ENCODE data around the gene TAF11L2.
"Not testable (repeated sequence)": the region's sequence is repeated elsewhere in the genome, so short reads cannot be mapped to it uniquely, and the experiment has no call there.

Gene TAF11L2

DNA sequence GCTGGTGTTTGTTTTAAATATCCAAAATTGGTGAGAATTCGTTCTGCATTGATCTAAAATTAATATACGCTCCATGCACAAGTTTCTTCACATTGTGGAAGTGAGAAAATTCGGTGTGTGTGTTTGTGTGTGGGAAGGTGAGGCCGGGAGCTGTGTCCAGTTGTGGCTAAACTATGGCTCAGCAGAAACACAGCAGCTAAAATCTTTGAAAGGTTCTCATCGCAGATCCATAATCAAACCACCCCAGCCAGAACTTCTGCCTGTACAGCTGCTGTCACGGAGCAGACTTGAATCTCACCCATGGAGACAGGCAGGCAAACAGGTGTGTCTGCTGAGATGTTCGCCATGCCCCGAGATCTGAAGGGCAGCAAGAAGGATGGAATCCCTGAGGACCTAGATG is at the start of gene TAF11L2:
TAF11L2 (plus strand) TSS at position 301 of the 400 bp plus-strand sequence.
- DNase-seq: not testable (repeated sequence)

DNA sequence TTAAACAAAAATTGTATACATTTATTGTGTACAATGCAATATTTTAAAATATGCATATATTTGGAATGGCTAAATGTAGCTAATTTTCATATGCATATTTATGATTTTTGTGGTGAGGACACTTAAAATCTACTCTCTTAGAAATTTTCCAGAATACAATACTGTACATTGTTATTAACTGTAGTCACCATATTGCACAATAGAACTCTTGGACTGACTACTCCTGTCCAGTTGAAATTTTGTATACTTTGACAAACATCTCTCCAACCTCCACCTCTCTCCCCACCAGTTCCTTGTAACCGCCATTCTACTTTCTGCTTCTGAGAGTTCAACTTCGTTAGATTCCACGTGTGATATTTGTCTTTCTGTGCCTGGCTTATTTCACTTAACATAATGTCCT is 49.2 kb upstream of the TAF11L2 start:
- DNase-seq: no peak

DNA sequence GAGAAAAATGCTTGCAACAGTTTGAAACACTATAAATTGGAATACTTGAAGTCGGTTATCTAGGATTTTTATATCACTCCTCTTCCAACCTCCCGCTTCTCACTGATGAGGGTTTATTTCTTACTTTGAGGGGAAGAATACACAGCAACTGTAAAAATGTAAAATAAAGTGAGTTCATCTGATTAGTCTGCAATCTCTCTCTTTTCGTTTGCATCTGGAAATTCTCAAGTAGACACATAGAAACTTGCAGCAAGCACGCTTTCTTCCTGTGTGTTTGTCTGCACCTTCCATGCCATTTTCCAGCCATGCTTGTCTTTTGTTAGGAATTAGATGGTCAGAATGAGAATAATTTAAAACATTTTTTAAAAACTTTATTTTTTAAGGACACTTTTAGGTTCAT is 45.1 kb upstream of the TAF11L2 start:
- no peak for DNase-seq

DNA sequence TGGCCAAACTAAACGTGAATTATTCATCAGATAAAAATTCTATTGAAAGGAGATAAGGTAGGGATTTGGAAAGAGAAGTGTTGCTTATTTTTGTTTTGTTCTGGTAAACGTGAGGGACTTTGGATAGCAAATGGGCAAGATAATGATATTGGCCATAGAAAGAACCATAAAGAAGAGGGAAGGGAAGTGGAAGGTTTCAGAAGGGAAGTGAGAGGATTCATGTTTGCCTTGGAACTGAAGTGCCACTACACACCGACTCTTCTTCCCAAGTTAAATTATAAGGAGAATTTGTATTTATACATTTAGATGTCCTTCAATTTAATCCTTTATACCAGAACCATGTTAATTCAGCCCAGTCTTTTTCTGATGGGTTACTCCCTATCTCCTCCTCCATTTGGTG is 42.1 kb upstream of the TAF11L2 start:
- DNase-seq: no peak

DNA sequence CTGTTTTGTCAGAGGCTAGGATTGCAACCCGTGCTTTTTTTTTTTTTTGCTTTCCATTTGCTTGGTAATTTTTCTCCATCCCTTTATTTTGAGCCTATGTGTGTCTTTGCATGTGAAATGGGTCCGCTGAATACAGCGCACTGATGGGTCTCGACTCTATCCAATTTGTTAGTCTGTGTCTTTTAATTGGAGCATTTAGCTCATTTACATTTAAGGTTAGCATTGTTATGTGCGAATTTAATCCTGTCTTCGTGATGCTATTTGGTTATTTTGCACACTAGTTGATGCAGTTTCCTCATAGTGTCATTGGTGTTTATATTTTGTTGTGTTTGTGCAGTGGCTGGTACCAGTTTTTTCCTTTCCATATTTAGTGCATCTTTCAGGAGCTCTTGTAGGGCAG is 36.2 kb upstream of the TAF11L2 start:
- DNase-seq: no peak

DNA sequence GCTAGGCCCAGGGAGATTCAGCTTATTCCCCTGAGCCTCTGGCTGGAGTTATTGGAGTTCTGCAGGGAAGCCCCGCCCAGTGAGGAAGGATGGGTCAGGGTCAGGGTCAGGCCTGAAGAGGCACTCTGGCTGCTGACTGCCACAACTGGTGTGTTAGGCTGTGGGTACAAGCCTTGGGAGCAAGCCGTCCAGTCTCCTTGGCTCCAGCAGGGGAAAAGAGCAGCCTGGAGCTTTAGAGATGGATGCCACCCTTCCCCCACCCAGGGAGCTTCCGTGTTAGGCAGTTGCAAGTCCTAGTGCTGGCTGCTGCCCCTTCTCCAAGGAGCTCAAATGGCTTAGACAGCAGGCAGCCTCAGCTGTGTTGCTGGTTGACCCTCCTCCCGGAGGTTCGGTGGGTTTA is 34.4 kb upstream of the TAF11L2 start:
- no peak for DNase-seq

DNA sequence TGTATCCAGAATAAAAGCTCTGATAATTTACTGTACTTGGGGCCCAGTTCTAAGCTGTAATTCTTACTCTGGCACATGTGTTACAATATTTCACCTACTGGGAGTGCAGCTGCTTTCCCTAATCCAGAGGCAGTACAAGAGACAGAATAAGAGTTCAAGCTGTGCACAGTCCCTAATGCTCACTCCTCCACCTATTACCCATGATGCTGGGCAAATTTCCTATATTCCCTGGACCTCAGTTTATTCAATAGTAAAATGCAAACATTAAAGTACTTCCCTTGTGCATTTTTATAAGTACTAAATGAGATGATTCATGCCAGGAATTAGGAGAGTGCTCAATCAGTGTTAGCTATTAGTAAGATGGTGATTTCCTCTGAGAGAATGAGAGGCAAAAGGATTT is 28.0 kb upstream of the TAF11L2 start:
- DNase-seq: no peak

DNA sequence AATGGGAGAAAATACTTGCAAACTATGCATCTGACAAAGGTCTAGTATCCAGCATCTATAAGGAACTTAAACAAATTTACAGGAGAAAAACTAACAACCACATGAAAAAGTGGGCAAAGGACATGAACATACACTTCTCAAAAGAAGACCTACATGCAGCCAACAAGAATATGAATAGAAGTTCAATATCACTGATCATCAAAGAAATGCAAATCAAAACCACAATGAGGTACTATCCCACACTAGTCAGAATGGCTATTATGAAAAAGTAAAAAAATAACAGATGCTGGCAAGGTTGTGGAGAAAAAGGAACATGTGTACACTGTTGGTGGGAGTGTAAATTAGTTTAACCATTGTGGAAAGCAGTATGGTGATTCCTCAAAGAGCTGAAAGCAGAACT is 23.0 kb upstream of the TAF11L2 start:
- DNase-seq: not testable (repeated sequence)

DNA sequence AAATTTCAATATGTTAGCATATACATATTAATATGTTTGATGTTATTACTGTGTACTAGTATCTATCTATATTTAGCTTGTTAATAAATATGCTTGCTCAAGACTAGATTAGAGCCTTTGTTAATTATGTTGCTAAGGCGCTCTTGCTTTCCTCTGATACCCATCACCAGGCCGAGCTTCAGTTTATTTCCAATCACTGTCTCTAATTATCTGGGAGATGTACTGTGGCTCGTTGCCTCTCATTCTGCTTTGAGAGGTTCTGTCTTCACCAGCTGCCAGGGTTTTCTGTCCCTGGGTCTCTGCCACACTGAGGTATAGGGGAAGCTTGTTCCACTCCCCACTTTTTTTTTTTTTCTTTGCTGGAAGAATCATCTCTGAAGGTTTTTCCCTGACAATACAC is 21.0 kb upstream of the TAF11L2 start:
- no peak for DNase-seq

DNA sequence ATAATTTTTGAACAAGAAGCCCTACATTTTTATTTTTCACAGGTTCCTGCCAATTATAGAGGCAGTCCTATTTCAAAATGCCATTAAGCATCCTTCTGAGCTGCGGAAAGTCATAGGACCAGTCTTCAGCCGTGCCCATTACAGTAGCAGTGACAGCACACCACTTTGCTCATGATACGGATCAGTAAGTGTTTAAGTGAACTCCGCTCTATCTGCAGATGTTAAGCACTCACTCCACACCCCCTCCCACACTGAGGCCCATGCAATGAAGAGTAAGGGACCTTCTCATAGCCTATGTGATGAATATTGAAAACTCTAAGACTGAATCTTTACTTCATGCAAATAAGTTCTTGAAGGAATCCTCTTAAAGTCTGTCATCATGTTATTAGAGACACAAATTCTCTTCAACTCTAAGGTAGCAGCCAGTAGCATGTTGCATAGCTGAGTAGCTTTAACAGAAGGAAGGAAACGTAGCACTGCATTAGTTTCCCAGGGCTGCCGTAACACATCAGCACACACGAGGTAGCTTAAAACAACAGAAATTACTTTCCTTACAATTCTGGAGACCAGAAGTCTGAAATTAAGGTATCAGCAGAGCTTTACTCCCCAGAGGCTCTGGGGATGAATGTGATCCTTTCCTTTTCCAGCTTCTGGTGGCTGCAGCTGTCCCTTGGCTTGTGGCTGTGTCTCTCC is 20.3 kb upstream of the TAF11L2 start:
- no peak for DNase-seq

DNA sequence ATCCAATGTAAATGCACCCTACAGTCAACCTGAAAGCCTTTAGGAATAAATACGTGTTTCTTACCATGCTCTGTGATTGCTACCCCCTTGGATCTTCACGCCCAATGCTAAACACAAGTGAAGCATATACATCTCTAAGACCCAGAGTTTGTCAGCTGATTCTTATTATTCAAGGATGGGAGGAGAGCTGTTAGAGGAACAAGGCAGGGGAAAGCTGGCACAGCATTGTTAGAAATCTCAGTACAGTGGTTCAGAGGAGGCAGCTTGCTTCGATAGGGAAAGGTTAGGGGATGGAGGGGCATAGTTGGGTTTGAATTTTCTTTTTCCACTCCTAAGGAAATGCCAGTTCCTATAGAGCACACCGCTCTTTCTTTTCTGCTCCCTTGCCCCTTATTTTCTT is 16.7 kb upstream of the TAF11L2 start:
- DNase-seq: no peak

DNA sequence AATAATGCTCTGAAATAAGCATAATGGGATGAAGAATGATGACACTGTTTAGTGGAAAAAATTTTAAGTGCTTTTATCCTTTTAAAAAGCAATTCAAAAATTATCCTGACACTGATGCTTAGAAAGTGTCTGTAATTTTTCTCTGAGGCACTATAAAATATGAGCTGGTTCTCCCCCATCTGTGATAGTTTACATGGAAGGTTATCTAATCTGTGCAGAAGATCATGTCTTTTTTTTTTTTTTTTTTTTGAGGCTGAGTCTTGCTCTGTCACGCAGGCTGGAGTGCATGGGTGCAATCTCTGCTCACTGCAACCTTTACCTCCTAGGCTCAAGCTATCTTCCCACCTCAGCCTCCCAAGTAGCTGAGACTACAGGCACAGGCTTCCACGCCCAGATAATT is 15.2 kb upstream of the TAF11L2 start:
- no peak for DNase-seq

DNA sequence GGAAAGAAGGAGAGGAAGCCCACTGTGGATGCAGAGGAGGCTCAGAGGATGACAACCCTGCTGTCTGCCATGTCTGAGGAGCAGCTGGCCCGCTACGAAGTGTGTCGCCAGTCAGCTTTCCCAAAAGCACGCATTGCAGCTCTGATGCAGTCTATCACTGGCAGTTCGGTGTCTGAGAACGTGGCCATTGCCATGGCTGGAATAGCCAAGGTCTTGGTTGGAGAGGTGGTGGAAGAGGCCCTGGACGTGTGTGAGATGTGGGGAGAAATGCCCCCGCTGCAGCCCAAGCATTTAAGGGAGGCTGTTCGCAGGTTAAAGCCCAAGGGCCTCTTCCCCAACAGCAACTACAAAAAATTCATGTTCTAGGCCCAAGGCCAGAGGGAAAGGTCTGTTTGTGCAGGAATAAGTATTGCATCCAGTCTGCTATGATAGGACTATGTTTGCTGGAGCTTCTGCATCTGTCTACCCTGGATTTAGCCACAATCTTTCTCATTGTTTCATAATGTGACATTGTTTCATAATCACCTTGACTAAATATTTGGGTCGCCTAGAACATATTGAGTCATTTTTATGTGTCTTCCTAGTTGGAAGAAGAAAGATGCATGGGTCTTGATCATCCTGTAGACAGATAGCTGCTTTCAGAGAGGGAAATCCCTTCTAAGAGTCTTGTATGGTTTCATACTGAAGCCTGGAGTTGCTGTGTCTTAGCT is 11.4 kb upstream of the TAF11L2 start:
- not testable (repeated sequence) for DNase-seq

DNA sequence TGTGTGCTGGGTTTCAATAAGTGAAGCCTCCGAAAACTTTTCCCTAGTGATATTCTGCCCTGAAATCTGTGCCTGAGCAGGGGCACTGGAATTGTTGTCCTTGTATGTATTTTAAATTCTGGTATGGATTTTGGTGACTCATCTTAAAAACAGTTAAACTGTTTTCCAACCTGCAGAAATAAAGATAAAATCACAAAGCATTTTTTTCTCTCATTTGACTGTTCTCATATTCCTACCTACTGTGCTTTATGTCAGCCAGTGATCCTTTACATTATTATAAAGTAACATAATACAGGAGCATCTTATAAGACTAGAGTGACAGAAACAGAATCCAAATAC is 10.9 kb upstream of the TAF11L2 start:
- no peak for DNase-seq

DNA sequence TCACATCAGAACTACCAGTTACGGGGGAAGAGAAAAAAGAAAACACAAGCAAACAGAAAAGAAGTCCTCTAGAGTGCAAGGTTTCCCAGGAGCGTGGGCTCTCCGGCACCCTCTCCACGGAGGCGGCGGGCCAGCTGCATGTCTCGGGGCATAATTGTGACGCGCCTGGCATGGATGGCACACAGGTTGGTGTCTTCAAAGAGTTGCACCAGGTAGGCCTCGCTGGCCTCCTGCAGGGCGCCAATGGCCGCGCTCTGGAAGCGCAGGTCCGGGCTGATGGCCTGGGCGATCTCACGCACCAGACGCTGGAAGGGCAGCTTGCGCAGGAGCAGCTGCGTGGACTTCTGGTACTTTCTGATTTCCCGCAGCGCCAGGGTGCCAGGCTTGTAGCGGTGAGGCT is 6.8 kb upstream of the TAF11L2 start:
- DNase-seq: not testable (repeated sequence)

DNA sequence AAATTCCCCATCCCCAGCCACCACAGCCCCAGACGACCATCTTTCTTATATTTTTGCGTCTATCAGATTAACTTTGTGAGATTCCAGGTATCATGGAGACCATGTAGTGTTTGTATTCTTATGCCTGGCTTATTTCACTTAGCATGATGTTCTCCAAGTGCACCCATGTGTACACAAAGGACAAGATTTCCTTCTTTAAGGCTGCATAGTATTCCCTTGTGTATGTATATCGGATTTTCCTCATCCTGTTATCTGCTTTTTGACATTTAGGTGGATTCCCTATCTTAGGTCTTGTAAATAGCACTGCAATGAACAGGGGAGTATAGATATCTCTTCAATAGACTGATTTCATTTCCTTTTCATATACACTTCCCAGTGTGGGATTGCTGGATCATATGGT is 5.3 kb upstream of the TAF11L2 start:
- no peak for DNase-seq

DNA sequence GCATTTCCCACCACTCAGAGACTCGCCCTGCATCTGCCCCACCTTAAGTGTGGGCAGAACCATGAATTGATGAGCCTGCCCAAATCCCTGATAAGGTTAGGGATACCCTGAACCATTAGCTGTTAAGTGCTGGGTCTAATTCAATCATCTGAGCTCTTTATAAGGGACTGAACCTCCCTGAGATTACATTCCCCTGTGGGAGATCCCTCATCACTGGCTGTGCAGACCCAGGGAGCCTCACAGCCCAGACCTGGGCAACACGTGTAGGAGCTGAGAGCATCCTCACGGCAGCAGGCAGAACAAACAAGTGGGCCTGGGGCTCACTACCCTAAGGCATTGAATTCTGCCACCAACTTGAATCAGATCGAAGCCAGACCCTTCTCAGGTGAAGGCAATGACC is 585 bp upstream of the TAF11L2 start:
- no peak for DNase-seq

DNA sequence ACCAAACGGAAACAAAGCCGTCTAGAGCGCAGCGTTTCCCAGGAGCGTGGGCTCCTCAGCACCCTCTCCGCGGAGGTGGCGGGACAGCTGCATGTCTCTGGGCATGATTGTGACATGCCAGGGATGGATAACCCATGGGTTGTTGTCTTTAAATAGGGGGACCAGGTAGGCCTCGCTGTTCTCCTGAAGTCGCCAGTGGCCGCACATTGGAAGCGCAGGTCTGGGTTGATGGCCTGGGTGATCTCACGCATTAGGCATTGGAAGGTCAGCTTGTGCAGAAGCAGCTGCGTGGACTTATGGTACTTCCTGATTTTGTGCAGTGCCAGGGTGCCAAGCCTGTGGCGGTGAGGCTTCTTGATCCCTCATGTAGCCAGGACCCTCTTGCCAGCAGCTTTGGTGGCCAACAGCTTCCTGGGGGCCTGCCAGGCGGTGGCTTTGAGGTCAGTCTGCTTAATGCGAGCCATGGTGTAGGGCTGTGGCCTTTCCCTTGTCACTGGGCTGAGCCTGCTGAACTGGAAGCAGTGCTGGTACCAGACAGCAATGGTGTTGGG is 13.8 kb downstream of the TAF11L2 start:
- no peak for DNase-seq

DNA sequence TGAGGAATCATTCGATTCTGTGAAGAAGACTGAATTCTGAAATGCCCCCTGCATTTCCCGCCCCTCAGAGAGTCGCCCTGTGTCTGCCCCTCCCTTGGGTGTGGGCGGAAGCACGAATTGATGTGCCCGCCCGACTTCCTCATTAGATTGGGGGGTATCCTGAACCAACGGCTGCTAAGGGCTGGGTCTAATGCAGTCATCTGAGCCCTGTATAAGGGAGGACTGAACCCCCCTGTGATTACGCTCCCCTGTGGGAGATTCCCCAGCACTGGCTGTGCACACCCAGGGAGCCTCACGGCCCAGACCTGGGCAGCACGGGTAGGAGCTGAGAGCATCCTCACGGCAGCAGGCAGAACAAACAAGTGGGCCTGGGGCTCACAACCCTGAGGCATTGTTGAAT is 19.5 kb downstream of the TAF11L2 start:
- peak in 1 of 2 donors; percentile 1 for DNase-seq

DNA sequence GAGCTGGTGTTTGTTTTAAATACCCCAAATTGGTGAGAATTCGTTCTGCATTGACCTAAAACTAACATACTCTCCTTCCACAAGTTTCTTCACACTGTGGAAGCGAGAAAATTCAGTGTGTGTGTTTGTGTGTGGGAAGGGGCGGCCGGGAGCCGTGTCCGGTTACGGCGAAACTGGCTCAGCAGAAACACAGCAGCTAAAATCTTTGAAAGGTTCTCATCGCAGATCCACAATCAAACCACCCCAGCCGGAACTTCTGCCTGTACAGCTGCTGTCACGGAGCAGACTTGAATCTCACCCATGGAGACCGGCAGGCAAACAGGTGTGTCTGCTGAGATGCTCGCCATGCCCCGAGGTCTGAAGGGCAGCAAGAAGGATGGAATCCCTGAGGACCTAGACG is 20.0 kb downstream of the TAF11L2 start, which contains the start of gene TAF11L3:
TAF11L3 (plus strand) TSS at position 301 of the 400 bp plus-strand sequence.
- not testable (repeated sequence) for DNase-seq

DNA sequence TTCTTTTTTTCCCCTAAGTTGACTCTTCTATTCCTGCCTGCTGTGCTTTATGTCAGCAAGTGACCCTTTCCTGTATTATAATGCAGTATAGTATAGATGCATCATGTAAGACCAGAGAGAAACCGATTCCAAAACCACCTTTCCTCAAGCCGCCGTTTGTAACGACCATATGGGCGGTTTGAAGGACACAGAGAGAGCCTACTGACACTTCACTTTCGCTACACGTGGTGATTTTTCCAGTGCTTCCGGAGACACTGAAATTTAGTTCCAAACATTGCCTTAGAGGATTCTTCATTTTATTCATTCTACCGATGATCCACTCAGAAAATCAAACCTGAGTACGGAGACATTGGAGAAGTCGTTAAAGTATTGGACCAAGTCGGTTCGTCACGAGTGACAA is 21.5 kb downstream of the TAF11L2 start:
- DNase-seq: not testable (repeated sequence)

DNA sequence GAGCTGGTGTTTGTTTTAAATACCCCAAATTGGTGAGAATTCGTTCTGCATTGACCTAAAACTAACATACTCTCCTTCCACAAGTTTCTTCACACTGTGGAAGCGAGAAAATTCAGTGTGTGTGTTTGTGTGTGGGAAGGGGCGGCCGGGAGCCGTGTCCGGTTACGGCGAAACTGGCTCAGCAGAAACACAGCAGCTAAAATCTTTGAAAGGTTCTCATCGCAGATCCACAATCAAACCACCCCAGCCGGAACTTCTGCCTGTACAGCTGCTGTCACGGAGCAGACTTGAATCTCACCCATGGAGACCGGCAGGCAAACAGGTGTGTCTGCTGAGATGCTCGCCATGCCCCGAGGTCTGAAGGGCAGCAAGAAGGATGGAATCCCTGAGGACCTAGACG is 23.5 kb downstream of the TAF11L2 start, which contains the start of gene TAF11L4:
TAF11L4 (plus strand) TSS at position 301 of the 400 bp plus-strand sequence.
- not testable (repeated sequence) for DNase-seq

DNA sequence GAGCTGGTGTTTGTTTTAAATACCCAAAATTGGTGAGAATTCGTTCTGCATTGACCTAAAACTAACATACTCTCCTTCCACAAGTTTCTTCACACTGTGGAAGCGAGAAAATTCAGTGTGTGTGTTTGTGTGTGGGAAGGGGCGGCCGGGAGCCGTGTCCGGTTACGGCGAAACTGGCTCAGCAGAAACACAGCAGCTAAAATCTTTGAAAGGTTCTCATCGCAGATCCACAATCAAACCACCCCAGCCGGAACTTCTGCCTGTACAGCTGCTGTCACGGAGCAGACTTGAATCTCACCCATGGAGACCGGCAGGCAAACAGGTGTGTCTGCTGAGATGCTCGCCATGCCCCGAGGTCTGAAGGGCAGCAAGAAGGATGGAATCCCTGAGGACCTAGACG is 26.9 kb downstream of the TAF11L2 start, which contains the start of gene TAF11L5:
TAF11L5 (plus strand) TSS at position 301 of the 400 bp plus-strand sequence.
- DNase-seq: not testable (repeated sequence)

DNA sequence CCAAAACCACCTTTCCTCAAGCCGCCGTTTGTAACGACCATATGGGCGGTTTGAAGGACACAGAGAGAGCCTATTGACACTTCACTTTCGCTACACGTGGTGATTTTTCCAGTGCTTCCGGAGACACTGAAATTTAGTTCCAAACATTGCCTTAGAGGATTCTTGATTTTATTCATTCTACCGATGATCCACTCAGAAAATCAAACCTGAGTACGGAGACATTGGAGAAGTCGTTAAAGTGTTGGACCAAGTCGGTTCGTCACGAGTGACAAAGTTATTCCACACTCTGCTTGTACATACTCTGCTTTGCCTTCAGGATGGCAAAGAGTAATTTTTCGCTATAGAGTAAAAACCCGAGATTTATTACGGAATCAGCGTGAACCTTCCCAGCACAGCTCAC is 28.5 kb downstream of the TAF11L2 start:
- peak in 1 of 2 donors; percentile 5 for DNase-seq
